Measurements from ENCODE around the gene PCDHA9.

GRCh38 chr5:140857987-140858240, 9.7 kb downstream of the PCDHA9 start:
- TF ChIP-seq CTCF (IDR thresholded peaks at IDR 0.05; ENCODE audit: poor library complexity) = no peak
- no peak for TF ChIP-seq EZH2 (IDR thresholded peaks at IDR 0.05; ENCODE audit: borderline replicate concordance)
- TF ChIP-seq EZH2phosphoT487 (IDR thresholded peaks at IDR 0.05; ENCODE audit: low read depth, severe bottlenecking, unreplicated experiment) = no peak
